ENCODE data around the gene ADAM17.
"Not testable (repeated sequence)": the region's sequence is repeated elsewhere in the genome, so short reads cannot be mapped to it uniquely, and the experiment has no call there.

ADAM17 gene

GRCh38 chr2:9555297-9556120 lies at the start of gene ADAM17:
TSS of gene ADAM17 (minus strand) at chr2:9555830. CDS start at chr2:9555605, 225 bp downstream.
- peak; percentile 87 for DNase-seq

- no peak for DNase-seq
These were observed 46.8 kb upstream of the ADAM17 start for GRCh38 chr2:9602412-9602811.

- no peak for DNase-seq
These were observed 45.8 kb upstream of the ADAM17 start for GRCh38 chr2:9601397-9601796.

GRCh38 chr2:9599430-9599829 lies 43.8 kb upstream of the ADAM17 start:
- DNase-seq: no peak

GRCh38 chr2:9596621-9597311 lies 41.1 kb upstream of the ADAM17 start:
- no peak for DNase-seq

GRCh38 chr2:9595746-9596145 lies 40.1 kb upstream of the ADAM17 start:
- DNase-seq: no peak

GRCh38 chr2:9595256-9595655 lies 39.6 kb upstream of the ADAM17 start:
- DNase-seq: not testable (repeated sequence)

GRCh38 chr2:9594366-9595054 lies 38.9 kb upstream of the ADAM17 start:
- no peak for DNase-seq

GRCh38 chr2:9593925-9594324 lies 38.3 kb upstream of the ADAM17 start:
- no peak for DNase-seq

DNA sequence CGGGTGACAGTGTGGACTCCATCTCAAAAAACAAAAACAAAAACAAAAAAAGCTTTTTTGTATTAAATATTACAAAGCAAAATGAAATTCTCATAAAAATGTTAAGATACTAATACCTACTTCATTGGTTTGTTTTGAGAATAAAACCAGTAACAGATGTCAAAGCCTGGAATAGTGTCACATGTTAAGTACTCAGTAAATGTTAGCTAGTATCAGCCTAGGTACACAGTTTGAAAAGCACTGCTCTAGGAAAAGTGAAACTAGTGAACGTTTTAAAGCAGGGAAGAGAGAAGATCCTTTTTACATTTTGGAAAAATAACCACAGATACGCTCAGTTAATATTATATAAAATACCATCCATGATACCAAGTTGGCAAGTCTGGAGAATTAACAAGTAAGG lies 37.1 kb upstream of the ADAM17 start:
- no peak for DNase-seq

DNA sequence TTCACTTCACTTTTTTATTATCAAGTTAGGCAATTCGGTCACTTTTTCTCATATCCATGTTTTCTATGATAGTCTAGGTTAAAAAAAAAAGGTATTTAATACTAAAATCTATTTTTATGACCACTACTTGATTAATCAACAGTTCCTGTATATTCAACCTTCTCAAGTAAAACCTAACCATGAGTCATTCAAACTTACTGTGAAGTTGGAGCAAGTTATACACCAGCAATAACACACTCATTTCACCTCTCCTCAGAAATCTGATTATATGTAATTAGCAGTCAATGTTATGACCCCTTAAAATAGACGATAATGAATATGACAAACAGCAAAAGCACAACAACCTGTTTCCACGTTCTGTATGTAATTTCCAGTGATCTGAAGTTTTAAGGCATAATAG lies 35.0 kb upstream of the ADAM17 start:
- no peak for DNase-seq

DNA sequence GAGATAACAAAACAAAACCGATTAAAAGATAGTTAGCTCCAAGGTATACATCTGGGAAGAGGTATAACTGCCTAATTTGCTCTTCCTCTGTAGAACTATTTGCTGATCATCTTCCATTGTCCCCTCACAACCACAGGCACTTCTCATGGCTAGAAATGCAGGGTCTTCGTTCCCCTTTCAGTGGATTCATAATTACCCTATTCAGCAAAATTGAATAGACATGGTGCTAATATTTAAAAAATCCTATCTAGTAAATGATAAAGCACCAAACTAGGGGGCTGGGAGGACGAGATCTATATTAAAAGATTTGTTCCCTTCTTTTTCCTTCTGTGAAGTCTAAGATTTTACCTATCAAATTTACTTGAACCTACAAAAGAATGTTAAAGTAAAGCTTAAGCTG lies 30.8 kb upstream of the ADAM17 start:
- no peak for DNase-seq

DNA sequence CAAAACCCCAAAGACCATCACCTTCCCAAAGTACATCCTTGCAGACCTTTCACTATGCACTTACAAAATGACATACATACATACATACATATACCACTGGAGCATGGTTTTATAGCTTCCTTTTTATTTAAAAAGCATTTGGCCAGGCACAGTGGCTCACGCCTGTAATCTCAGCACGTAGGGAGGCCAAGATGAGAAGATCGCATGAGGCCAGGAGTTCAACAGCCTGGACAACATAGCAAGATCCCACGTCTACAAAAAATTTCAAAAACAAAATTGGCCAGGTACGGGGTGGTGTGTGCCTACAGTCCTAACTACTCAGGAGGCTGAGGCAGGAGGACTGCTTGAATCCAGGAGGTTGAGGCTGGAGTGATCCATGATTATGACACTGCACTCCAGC lies 29.9 kb upstream of the ADAM17 start:
- no peak for DNase-seq

DNA sequence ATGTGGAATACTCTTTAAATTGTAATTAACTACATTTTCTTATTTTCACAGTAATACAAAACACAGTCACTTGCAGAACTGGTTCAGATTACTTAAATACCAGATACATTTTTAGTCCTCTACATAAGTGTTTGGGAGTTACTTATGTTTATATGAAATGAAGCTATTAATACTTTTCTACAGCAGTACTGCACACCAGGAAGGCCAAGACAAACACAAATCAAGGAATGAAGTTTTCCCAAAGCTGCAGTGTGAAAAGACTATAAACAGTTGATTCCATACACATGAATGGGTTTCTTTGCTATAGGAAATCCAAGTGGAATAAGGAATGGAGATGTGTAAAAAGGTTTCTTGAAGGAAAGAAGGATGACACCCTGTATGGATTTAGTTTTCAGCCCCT lies 29.3 kb upstream of the ADAM17 start:
- not testable (repeated sequence) for DNase-seq

GRCh38 chr2:9582624-9583023 lies 27.0 kb upstream of the ADAM17 start:
- no peak for DNase-seq

GRCh38 chr2:9578467-9579235 lies 23.0 kb upstream of the ADAM17 start:
- no peak for DNase-seq

- DNase-seq: no peak
These were observed 18.7 kb upstream of the ADAM17 start for GRCh38 chr2:9574331-9574730.

- no peak for DNase-seq
These were observed 18.2 kb upstream of the ADAM17 start for GRCh38 chr2:9573840-9574239.

DNA sequence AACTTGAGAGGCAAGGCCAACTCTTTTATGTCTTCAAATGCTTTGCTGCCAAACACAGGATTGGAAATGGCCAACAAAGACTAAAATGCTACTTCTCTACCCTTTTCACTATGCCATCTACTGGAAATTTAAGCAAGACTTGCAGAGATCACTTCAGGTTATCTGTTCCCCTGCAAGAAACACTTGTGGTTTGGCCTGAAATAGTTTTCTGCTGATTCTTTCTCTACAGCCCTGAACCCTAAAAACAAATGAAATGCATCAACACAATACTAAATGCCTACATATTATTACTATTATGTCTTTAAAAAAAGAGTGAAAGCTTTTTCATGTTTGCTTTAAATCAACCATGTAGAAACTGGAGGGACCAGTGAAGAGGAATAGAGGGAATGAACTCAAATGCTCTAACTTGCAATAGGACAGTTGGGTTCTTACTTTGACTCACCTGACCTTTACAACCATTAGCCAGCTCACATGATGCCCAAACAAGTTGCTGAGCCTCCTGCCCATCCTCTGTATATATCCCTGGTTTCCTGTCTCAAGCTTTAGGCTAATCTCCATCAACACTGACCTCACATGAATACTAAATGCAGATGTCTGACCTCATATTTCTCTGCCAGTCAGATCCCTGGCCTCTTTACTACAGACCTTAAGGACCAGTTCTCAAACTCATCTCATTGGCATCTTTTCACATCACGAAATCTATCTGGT lies 17.5 kb upstream of the ADAM17 start:
- DNase-seq: no peak

DNA sequence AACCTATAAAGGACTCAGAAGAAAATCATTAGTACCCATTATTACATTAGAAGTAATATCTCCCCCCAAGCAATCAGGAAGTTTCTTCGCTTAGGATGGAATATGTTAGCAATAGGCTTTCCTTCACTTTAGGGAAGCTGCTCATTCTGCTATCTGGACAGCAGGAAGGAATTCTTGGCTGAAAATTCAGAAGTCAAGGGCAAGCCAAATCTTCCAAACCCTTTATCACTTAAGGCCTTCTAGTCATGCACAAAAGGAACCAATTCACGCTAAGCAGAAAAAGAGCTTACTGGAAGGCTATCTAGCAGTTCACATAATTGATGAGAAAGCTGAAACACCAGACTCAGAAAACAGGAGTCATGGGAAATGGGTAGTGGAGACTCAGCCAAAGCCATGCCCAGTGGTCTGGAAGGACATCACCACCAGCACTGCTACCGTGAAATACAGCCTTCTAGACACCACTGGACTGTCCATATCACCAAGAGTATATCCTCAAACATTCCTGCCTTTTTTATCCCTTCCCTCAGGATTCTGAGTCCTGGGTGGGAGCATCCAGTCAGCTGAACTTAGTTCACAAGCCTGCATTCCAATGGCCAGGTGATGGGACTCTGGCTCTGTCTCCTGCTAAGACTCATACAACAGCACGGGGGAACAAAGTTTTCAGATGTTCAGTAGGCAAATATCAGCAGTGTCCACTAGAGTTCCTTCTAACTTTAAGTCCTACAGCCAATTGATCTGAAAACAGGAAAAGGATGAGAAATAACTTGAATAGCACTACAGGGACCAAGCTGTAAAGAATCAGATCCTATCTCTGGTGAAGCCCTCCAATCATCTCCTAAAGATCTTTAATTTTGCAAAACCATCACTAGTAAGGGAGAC lies 14.8 kb upstream of the ADAM17 start:
- DNase-seq: no peak

DNA sequence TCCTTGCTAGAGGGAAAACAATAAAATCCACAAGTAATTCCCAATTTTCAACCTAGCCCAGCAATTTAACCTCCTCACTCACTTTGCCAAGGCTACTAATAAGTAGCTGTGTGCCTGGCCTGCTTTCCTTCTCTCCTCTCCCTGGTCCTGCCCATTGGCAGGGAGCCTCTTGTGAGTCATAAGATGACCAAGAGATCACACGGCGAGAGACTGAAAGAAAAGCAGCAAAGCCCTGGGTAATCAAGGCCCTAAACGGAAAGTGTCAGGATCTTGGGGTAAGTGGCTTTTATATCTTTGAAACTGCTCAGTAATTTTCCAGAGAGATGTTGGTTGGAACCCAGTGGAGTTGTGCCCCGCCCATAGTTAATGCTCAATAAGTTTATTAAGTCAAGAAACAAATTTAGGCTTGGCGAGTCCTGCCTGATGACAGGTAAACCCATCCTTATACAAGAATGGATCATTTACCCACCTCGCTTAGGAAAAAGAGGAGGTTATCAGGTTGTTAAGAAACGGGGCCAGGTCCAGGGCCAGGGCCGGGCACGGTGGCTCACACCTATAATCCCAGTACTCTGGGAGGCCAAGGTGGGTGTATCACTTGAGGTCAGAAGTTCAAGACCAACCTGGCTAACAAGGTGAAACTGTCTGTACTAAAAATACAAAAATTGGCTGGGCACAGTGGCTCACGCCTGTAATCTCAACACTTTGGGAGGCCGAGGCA lies 10.0 kb upstream of the ADAM17 start:
- no peak for DNase-seq

Measured in CD4-positive, alpha-beta T cell treated with Interleukin-17A for 4 hours (primary cell).